ENCODE data around the gene KAZN.

The KAZN gene

DNA sequence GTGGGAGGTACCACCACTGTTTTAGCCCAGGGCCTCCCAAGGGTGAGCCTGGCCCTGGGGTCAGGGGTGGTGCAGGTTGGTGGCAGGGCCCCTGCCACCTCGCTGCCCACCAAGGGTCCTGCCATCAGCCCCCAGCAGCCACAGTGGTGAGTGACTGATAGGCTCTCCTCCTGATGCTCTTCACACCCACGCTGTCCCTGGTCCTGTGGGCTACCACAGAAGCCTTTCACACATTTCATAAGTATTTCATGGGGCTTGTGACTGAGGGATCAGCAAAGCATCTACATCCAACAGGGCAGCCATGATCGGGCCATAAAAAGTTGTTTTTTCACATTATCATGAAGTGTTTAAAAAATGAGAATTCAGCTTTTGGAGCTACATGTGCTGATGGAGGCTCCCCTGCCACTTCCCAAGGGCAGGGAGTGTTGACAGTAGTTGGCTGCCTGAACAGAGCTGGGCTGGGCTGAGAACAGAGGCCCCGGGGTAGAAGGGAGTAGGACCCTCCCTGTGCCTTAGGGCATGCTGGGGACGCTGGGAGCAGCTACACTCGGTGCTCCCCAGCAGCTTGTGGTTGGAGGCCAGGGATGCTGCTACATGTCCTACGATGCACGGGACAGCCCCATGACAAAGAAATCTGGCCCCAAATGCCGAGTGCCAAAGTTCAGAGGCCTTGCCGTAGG is 482.0 kb downstream of the KAZN start:
- no peak for DNase-seq

GRCh38 chr1:15081102-15081501 is 482.6 kb downstream of the KAZN start:
- no peak for DNase-seq

DNA sequence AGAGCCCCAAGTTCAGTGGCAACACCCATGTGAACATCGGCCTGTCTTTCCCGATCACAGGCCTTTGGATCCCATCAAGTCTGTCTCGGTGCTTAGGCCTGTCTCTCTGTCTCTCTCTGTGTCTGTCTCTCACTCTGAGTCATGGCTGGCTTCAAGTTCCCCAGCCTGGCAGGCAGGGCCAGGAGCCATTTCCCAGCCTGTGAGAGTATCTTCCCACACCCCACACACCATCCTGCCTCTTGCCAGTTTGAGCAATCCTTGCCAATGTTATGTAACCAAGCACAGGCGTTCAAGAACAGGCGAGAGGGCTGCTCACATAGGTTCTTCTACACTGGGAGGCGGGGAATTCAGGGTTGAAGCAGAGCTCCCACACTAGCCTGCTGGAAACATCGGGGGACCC is 485.1 kb downstream of the KAZN start:
- DNase-seq: no peak

DNA sequence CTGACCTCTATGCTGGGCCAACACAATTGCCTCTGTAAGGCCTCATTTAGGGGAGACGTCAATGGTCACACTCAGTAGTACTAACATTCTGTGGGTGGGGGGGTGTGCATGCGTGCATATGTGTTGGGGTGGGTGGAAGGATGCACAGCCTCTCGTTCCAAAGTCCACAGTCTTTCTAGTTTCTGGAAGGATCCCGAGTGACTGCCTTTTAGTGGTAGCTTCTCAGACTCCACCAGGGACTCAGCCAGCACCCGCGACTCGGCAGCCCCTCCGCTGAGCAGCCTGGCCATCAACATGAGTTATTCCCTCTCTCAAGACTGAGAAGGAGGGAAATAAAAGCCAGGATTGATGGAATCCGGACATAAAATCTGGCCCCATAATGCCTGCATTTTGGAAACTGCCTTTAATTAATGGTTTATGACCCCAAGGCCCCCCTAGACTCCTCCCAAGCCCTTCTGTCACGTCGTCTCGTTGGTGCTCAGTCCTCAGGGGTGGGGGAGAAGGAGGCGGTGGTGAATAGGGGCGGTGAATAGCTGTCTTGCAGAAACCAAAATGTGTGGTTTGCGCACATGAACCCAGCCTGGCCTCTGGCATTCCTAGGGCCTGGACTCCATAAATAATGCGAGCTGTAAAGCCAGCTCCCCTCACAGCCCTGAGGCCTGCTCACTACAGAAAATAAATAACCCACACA is 489.9 kb downstream of the KAZN start:
- DNase-seq: peak; percentile 32

DNA sequence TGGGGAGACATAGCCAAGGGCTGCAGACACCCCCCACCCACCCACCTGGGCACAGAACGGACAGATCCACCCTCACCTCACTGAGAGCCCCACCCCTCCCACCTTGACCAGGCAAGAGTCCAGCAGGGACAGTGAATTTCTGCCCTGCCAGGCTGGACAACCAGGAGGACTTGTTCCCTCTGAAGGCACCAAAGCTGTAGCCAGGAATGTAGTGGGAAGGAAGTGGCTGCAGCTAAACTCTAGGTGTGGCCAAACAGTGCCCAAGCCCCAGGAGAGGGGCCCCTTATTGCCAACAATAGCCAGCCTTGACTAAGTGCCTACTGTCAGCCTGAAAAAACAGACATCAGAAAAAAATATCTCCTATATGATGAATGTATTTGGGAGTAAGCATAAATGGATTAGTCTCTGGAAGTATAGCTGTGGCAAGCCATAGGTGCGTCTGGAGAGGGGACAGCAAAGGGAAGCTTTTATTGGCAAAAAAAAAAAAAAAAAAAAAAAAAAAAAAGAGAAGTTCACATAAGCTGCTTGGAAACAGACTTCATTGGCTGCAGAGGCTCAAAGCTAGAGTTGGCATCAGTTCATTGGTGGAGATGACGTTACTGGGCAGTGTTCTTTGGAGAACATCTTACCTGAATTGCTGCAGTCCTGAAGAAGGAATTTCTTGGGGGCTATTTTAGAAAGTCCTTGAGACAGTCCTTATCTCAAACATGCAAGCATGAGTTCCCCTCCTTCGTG is 490.9 kb downstream of the KAZN start:
- DNase-seq: no peak

- DNase-seq: no peak
Measured at GRCh38 chr1:15090373-15090772, 491.9 kb downstream of the KAZN start.

DNA sequence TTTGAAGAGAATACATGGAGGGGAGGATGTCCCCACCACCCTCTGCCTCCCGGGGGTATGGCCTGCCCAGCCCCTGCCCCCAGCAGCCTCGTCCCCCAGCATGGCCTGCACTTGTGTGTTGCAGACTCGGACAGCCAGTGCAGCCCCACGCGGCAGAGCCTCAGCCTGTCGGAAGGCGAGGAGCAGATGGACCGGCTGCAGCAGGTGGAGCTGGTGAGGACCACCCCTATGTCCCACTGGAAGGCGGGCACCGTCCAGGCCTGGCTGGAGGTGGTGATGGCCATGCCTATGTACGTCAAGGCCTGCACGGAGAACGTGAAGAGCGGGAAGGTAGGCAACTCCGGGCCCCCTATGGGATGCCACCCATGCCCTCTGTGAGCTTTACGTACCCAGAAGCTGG is 495.6 kb downstream of the KAZN start:
- no peak for DNase-seq

DNA sequence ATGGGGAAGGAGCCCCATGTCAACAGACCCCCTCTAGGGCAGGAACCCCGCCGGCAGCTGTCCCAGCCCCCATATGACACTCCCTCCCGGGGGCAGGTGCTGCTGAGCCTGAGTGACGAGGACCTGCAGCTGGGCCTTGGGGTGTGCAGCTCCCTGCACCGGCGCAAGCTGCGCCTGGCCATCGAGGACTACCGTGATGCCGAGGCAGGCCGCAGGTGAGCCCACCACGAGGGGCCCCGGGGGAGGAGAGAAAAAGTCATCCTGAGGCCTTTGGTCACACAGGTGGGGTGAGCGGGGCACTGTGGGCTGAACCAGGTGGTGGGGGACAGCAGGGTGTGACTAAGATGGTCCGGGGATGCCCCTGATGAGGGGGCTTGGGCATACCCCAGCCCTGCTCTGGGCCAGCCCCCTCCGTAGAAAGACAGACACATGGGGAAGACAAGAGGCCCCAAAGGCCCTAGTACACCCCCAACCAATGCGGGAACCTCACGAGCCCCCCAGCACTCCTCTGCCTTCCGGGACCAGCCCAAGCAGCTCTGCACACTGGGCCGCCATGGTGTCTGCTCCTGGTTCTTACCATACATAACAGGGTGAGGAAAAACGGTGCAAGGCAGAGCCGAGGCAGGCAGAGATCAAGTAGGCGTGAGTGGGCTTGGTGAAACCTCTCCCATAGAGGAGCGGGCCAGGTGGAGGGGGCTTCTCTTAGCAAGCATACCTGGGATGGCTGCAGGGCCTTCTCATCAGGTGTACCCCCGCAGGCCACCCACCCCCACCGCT is 496.4 kb downstream of the KAZN start:
- DNase-seq: no peak

GRCh38 chr1:15095496-15095875 is 497.0 kb downstream of the KAZN start:
- DNase-seq: no peak

DNA sequence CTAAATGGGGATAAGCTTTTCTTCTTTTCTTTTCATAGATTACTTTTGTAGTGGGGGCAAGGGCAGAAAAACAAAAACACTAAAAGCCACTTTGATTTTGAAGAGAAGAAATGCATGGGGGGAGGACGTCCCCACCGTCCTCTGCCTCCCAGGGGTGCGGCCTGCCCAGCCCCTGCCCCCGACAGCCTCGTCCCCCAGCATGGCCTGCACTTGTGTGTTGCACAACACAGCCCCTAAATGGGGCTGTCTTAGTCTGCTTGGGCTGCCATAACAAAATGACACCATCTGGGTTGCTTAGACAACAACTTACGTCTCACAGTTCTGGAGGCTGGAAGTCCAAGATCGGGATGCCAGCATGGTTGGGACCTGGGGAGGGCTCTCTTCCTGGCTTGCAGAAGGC is 497.8 kb downstream of the KAZN start:
- no peak for DNase-seq

DNA sequence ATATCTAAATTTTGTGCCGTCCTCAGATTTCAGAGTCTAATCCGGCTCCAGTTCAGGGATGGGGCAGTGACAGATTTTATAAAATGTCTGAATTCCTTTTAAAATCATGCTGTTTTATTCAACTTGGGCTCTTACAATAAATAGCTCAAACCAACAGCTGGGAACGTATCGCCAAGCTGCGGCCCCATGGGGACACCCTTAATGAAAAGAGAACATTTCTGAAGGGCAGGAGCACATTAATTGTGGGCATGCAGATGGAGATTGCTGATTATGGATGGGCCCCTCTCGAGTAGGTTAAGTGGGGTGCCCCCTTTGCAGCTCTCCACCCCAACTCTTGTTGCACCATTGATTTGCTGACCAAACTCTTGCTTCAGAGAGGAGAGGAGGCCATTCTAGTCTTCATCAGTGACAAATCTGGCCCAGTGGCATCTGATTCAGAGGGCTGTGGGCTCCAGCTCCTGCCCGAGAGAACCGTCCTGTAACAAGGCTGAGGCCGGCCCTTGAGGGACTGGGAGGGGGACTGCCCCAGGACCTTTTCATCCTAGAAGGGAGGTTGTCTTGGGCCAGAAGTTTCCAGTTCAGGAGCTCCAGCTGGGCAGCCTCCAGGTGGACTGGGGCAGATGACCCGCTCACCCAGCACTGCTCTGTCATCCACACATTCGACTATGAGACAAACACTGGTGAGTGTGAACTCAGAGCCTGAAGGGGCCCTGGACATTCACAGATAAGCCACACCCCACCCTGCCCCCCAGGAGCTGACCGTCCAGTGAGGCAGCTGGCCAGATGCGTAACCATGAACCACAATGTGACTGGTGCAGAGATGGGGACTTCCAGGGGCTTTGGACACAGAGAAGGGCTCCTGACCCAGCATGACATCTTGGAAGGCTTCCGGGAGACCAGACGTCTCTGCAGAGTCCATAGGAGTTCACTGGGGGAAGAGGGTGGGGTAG is 500.0 kb downstream of the KAZN start:
- DNase-seq: no peak

DNA sequence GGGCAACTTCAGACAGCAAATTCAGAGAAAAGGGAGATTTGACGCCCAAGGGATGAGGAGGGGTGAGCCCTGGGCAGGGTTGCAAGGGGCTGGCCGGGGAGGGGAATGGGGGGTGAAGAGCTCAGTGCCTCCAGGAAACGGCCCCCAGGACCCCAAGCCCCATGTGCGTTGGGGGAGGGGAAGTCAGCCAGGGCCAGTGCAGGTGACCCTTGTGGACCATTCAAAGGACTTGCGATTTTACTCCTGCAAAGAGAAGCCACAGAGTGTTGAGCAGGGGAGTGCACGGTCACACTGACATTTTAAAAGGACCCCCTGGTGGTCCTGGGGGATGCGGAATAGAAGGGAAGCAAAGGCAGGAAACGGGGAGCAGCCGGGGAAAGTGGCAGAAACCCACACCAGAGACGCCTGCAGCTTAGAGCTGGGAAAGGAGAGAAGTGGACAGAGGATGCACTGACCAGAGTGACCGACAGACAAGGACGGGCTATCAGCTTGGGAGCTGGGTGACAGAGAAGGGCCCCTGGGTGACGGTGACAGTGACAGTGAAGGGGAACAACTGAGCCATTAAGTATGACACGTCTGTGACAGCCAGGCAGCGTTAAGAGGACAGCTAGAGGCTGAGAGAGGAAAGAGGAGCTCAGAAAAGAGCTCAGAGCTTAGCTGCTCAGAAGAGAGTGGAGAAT is 501.1 kb downstream of the KAZN start:
- DNase-seq: no peak

GRCh38 chr1:15100121-15100879 is 501.8 kb downstream of the KAZN start:
- peak; percentile 25 for DNase-seq

- no peak for DNase-seq
Measured at GRCh38 chr1:15100880-15101760, 502.6 kb downstream of the KAZN start.

- no peak for DNase-seq
Measured at GRCh38 chr1:15101801-15102200, 503.3 kb downstream of the KAZN start.

DNA sequence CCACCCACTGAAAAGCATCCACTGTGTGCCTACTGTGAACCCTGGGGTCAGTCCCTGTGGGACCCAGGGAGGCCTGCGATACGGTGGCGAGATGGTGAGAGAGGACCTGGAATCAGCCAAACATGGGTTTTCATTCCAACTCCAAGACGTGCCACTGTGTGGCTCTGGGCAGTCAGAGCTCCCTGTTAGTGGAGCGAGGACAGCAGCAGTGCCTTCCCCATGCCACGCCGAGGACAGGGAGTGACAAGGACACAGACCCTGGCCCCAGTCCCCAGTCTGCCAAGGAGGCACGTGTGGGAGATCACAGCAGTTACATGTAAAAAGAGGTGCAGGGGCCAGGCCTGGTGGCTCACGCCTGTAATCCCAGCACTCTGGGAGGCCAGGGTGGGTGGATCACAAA is 504.2 kb downstream of the KAZN start:
- no peak for DNase-seq

GRCh38 chr1:15103211-15103610 is 504.7 kb downstream of the KAZN start:
- DNase-seq: no peak

DNA sequence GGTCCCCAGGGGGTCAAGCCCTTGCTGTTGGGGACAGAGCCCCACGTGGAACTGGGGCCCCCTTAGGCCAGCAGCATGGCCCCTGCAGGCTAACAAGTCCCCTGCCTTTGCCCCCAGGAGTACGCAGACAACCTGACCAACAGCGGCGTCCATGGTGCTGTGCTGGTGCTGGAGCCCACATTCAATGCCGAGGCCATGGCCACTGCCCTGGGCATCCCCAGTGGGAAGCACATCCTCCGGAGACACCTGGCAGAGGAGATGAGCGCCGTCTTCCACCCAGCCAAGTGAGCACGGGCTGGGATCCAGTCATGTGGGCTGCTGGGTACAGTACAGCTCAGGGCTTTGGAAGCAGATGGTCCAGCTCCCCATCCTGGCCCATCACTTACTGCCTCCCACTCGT is 505.4 kb downstream of the KAZN start:
- DNase-seq: no peak

GRCh38 chr1:15104768-15105167 is 506.3 kb downstream of the KAZN start:
- no peak for DNase-seq

- no peak for DNase-seq
Measured at GRCh38 chr1:15106608-15107007, 508.1 kb downstream of the KAZN start.
